CD4-positive, alpha-beta T cell treated with Interleukin-10 for 1 hour (primary cell): Measurements from ENCODE around the gene SERPINE3.

Source experiments
- DNase-seq: peaks from one replicate; pipeline ENCODE4 v3.0.0-alpha.2; 2020

The SERPINE3 gene

GRCh38 chr13:51339354-51339753 lies at the start of gene SERPINE3:
TSS of gene SERPINE3 (plus strand) at chr13:51339691. CDS start at chr13:51341092, 1,401 bp downstream.
- DNase-seq: no peak

GRCh38 chr13:51291341-51291740 lies 48.1 kb upstream of the SERPINE3 start:
- DNase-seq: no peak

- no peak for DNase-seq
These were observed 47.4 kb upstream of the SERPINE3 start for GRCh38 chr13:51292000-51292565.

GRCh38 chr13:51297556-51297955 lies 41.9 kb upstream of the SERPINE3 start:
- no peak for DNase-seq

DNA sequence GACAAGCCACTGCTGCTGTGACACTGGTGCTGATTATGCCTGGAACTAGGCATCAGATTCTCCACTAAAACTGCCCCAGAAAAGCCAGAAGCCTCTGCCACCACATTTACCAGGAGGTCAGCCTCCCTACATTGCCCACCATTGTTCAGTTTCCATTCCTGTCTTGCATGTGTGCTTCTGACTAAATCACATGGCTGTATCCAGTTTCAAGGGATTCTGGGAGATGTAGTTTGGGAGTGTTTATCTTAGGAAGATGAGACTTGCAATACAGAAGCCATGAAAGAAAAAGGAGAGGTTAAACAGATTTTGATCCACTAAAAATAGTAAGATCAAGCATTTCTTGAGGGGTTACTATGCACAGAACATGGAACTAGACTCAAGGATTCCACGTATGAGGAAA lies 40.7 kb upstream of the SERPINE3 start:
- DNase-seq: no peak

GRCh38 chr13:51303063-51303552 lies 36.4 kb upstream of the SERPINE3 start:
- DNase-seq: no peak

- no peak for DNase-seq
These were observed 35.6 kb upstream of the SERPINE3 start for GRCh38 chr13:51303882-51304281.

DNA sequence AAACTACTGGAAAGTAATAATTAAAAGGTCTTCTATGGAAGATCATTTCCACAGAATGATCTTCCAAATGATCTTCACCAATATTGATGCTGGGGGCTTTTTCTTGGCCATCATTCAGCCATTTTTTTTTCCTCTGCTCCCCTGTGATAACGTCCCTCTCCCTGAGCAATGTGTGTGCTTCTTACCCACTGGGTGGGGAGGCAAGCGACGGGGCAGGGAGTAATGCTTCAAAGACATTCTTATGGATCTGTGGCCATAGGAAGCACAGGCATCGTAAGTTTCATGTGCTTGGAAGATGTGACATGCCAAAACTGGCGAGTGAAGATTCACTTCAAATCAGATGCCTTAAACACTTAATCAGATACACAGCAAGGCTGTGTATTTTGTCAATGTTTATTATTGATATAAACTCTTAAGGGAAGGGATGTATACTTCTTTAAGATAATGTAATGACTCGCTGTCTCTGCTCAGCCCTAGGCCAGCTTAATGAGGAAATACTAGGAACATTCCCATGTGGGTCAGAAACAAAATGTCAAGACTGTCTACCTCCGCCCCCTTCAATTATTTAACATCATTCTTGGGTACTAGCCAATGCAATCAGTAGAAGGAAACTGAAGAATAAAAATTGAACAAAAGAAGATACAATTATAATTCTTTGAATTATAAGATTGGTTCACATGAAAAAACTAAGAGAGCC lies 34.1 kb upstream of the SERPINE3 start:
- DNase-seq: no peak

DNA sequence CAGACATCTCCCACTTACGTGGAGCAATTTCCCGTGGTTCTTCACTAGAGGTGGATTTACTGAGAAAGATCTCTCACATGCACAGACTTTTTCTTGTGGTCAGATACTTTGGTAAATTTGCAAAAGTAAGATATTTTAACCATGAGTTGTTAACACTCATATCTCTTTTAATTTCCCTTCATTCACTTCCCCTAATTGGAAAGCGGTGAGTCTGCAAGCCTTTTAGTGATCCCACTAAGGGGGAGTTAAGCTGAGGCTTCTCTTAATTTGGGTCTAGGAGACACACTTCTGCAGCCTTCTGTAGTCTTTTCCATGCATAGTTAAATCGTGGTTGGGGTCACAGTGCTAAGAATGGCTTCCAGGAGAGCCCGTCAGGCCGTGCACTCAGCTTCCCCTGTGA lies 30.7 kb upstream of the SERPINE3 start:
- no peak for DNase-seq

GRCh38 chr13:51311231-51311630 lies 28.3 kb upstream of the SERPINE3 start:
- no peak for DNase-seq

- no peak for DNase-seq
These were observed 27.5 kb upstream of the SERPINE3 start for GRCh38 chr13:51311957-51312520.

DNA sequence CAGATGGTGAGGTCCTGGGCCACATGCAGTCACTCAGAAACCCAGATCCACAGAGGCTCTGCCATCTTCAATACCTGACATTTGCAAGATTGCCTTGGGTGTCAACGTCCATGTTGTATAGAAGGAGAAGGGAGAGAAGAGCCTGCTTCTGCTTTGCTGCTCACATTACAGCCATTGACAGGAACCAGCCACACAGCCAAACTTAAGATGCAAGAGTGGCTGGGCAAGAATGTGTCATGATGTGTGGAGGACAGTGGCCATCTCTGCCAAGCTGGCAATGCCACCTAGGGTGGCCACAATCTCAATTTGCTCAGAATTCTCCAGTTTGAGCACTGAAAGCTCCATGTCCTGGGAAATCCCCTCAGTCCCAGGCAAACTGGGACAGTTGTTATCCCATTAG lies 25.9 kb upstream of the SERPINE3 start:
- no peak for DNase-seq

DNA sequence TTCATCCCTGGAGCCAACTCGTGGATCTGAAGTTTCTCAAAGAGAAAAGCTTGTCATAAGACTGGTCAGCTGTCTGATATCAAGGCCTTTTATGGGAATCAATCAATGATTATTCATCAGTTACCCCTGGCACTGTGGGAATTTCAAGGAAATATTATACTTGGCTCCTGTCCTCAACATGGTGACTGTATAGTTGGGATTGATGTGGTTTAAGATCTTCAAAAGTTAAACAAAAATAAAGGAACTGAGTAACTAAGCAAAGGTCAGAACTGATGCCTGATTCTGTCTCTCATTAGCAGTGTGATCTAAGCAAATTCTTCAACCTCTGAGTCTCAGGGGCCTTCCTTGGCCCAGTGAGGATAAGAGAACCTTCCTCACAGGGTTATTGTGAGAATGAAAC lies 22.2 kb upstream of the SERPINE3 start:
- no peak for DNase-seq

GRCh38 chr13:51318015-51318414 lies 21.5 kb upstream of the SERPINE3 start:
- no peak for DNase-seq

GRCh38 chr13:51318876-51319275 lies 20.6 kb upstream of the SERPINE3 start:
- DNase-seq: no peak

DNA sequence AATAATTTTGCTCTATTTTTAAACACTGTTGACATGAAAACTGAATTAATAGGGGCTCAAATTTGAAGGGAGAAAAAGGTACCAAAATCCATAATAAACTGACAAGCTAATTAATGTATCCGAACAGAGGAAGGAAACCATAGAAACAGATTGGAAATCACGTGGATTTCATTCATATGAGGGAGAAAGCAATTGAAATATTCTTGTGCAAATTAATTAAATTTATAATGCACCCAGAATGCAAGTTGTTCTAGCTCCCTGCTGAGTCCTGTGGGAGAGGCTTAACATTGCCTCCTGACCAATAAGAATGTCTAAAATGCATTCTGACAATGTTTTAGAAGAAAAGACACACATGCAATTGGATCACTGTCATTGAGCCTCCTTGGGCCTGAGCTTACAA lies 17.7 kb upstream of the SERPINE3 start:
- DNase-seq: no peak

DNA sequence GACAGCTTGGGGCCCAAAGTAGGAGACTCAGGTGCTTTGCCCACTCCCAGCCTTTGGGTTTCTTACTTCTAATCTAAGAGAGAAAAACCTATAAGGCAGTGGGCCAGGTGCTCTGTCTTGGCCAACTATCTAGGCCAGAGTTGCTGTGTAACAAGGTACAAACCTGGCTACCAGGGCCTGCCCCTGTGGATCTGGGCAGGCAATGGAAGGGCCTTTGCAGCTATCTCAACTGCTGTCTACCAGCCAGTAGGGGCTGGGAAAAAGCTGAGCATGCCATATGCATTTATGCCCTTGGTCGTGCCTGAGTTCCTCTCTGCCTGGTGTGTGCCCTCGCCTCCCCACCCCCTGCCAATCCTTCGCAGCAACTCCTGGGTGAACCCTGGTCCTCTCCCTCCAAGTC lies 16.7 kb upstream of the SERPINE3 start:
- no peak for DNase-seq

- DNase-seq: no peak
These were observed 15.5 kb upstream of the SERPINE3 start for GRCh38 chr13:51323824-51324511.

- no peak for DNase-seq
These were observed 14.6 kb upstream of the SERPINE3 start for GRCh38 chr13:51324714-51325420.

GRCh38 chr13:51325837-51326236 lies 13.7 kb upstream of the SERPINE3 start:
- DNase-seq: no peak

DNA sequence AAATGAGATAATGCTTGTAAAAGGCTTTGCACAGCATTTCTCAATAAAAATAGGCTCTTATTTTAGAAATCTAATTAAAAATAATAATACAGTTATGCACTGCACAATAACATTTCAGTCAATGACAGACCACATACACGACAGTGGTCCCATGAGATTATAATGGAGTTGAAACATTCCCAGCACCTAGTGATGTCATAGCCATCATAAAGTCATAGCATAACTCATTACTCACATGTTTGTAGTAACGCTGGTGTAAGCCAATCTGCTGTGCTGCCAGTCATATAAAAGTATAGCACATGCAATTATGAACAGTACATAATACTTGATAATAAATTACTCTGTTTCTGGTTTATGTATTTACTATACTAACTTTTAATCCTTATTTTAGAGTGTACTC lies 12.7 kb upstream of the SERPINE3 start:
- no peak for DNase-seq

DNA sequence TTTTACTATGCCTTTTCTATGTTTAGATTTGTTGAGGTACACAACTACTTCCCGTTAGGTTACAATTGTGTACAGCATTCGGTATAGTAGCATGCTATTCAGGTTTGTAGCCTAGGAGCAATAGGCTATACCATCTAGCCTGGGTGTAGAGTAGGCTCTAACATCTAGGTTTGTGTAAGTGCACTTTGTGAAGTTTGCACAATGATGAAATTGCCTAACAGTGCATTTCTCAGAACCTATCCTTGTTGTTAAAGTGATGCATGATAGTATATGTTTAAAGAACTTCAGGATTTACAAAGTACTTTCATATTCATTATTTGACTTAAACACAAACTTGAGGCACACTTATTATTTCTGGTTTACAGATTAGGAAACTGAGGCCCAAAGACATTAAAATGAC lies 11.5 kb upstream of the SERPINE3 start:
- DNase-seq: no peak

DNA sequence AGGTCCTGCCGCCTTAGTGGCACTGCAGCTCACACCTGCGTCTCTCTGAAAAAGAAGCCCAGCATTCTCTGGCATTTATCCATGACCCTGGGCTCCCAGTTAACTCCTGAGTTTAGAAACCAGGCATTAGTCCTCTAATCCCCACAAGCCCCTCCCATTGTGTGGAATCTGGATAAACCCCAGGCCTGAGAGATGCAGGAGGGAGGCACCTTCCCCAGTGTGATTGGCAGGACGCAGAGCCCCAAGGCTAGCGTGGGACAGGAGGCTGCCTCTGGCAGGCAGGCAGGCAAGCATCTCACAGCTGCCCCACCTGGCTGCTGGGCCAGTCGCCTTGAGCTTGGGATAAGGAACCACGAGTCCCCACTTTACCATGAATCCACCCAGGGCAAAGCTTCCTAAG lies 11.0 kb upstream of the SERPINE3 start:
- no peak for DNase-seq
